Panc1 (cell line): Measurements from ENCODE around the gene CCN2. TPM values are rescaled to one million over a fixed set of nuclear protein-coding genes. Genes with fewer than 3 reads are reported as not detected.

Experiments
- ATAC-seq: fragments of 200-7000 bp; cut with Tn5 transposase; 2 replicates; pipeline ENCODE4 v1.9.1; 2020; ENCODE audit warnings: mild to moderate bottlenecking, moderate library complexity
- BruUV-seq: library from RNA; stranded (reverse); fragments of 400-500 nt; replicated peaks from 2 replicates; lab custom pipeline; 2021; lab: Mats Ljungman, UMichigan
- CTCF ChIA-PET: fragments of 300-600 bp; sonication (Branson Sonifier 250); formaldehyde crosslinking; loops from one replicate; lab custom pipeline; 2022; ENCODE audit warnings: antibody characterized with exemption; lab: Charles Lee
- POLR2A ChIA-PET: fragments of 300-600 bp; sonication (Branson Sonifier 250); formaldehyde crosslinking; loops from one replicate; lab custom pipeline; 2022; ENCODE audit warnings: antibody characterized with exemption; lab: Charles Lee
- DNase-seq: peaks from one replicate; pipeline ENCODE4 v3.0.0-alpha.2; 2010; ENCODE audit warnings: low read depth, low spot score
- H3K27ac ChIP-seq: 2 replicates; pipeline ENCODE4 v1.5.1; 2011; ENCODE audit warnings: mild to moderate bottlenecking, low read length, inconsistent platforms
- H3K27me3 ChIP-seq: fragments of 200-500 bp; sonication (Bioruptor generic); 2 replicates; pipeline ENCODE4 v1.6.0; 2014; ENCODE audit warnings: low read length, inconsistent platforms; ENCODE audit not compliant: control insufficient read depth, insufficient read depth
- H3K36me3 ChIP-seq: fragments of 200-500 bp; sonication (Bioruptor generic); 2 replicates; pipeline ENCODE4 v1.5.1; 2014; ENCODE audit warnings: inconsistent platforms, mild to moderate bottlenecking, low read length, moderate library complexity; ENCODE audit not compliant: control insufficient read depth, insufficient read depth
- H3K4me1 ChIP-seq: 2 replicates; pipeline ENCODE4 v1.5.1; 2011; ENCODE audit warnings: inconsistent platforms, mild to moderate bottlenecking, low read length, moderate library complexity; ENCODE audit not compliant: control insufficient read depth, insufficient read depth
- H3K4me3 ChIP-seq, 2 experiments: 2 replicates each; pipeline ENCODE4 v1.5.1; 2011 to 2012; ENCODE audit warnings: low read depth in 2 of 2, low read length in 2 of 2, mild to moderate bottlenecking in 2 of 2, inconsistent platforms in 1 of 2, moderate library complexity in 1 of 2
- H3K9me3 ChIP-seq: fragments of 200-500 bp; sonication (Bioruptor generic); 2 replicates; pipeline ENCODE4 v1.5.1; 2014; ENCODE audit warnings: low read depth, mild to moderate bottlenecking, inconsistent platforms, low read length, moderate library complexity; ENCODE audit not compliant: control insufficient read depth, insufficient read depth
- CTCF ChIP-seq: fragments of 450-650 bp; IDR thresholded peaks from 2 replicates; pipeline ENCODE4 v1.5.1; 2017; ENCODE audit warnings: mild to moderate bottlenecking
- POLR2AphosphoS5 ChIP-seq: IDR thresholded peaks from 2 replicates; pipeline ENCODE4 v1.6.1; 2012; ENCODE audit warnings: mild to moderate bottlenecking, low read depth, low read length, moderate library complexity
- REST ChIP-seq, 2 experiments: IDR thresholded peaks; 2 replicates each; pipeline ENCODE4 v1.6.1; 2011 to 2012; ENCODE audit warnings: low read depth in 2 of 2, control low read depth in 1 of 2, low read length in 1 of 2, mild to moderate bottlenecking in 1 of 2, moderate library complexity in 1 of 2; ENCODE audit not compliant: insufficient read depth in 1 of 2
- SIN3A ChIP-seq: IDR thresholded peaks from 2 replicates; pipeline ENCODE4 v1.6.1; 2012; ENCODE audit warnings: low read depth, mild to moderate bottlenecking, low read length, moderate library complexity, borderline replicate concordance; ENCODE audit not compliant: insufficient read depth
- TCF7L2 ChIP-seq: IDR thresholded peaks from 2 replicates; pipeline ENCODE4 v1.6.1; 2011; ENCODE audit warnings: mild to moderate bottlenecking, low read depth, low read length, inconsistent platforms
- in situ Hi-C: cut with HindIII; loops from 2 replicates; pipeline ENCODE4 v1.10.0; 2016; ENCODE audit warnings: low sequenced_read_pairs, low pct_unique_long_range_greater_than_20kb
- intact Hi-C: fragments of 100-400 bp; cut with micrococcal nuclease; formaldehyde crosslinking; loops from one replicate; pipeline ENCODE4 v1.10.0; 2022; ENCODE audit not compliant: unreplicated experiment
- total RNA-seq: library from RNA; stranded (reverse); gene quantifications from one replicate; pipeline ENCODE4 v1.2.1, GENCODE V29; 2021; ENCODE audit not compliant: unreplicated experiment

CCN2 gene
- total RNA-seq, 1 experiment from 2014 or later = 155 TPM

- H3K9me3 ChIP-seq = no peaks in the 10 kb centered on the region
- BruUV-seq = no TSS peak
- peak overlapping the region; percentile 91 for H3K27ac ChIP-seq
- no peak for TF ChIP-seq REST (IDR thresholded peaks at IDR 0.05; ENCODE audit: insufficient read depth in 1 of 2, low read depth in 2 of 2, low read length in 1 of 2)
- TF ChIP-seq POLR2AphosphoS5 = no peak
- no peak for TF ChIP-seq CTCF
- TF ChIP-seq SIN3A = no peak
- no peak for TF ChIP-seq TCF7L2
- H3K4me1 ChIP-seq = peaks cover 53% of the 10 kb centered on the region
- H3K27me3 ChIP-seq = no peaks in the 10 kb centered on the region
- in situ Hi-C loops = no loop called here
- intact Hi-C loops = loop anchor here (5.0 kb wide), 1 partner anchor 264 kb away; no protein-coding TSS in a partner anchor
- ChIA-PET POLR2A (interaction anchor here (0.9 kb wide), 1 partner anchor 151 kb away, joined by 3 read pairs; no protein-coding TSS in a partner anchor), CTCF (no interaction called here)
- H3K36me3 ChIP-seq = peaks cover under 1% of the 10 kb centered on the region; the same call in 1 of the 2 replicates
- no peak overlapping the region for H3K4me3 ChIP-seq
- ATAC-seq (no peak), DNase-seq (no peak)
Observed at GRCh38 chr6:131952886-131953509, 1.8 kb upstream of the CCN2 start.

- peak overlapping the region; percentile 71 to 73 for H3K4me3 ChIP-seq
Observed at GRCh38 chr6:131951576-131952230, 531 bp upstream of the CCN2 start.

More at GRCh38 chr6:131951576-131952230, 531 bp upstream of the CCN2 start:
- ChIA-PET POLR2A (interaction anchor here (0.6 to 0.8 kb wide), 12 partner anchors 10 to 872 kb away, joined by 3 to 12 read pairs (median 5); no protein-coding TSS in a partner anchor), CTCF (interaction anchor here (0.7 kb wide), 1 partner anchor 523 kb away, joined by 4 read pairs; no protein-coding TSS in a partner anchor)
- in situ Hi-C loops (no loop called here), intact Hi-C loops (loop anchor here (5.0 kb wide), 1 partner anchor 266 kb away; no protein-coding TSS in a partner anchor)
- no peak for DNase-seq
- TSS peak; percentile 62 for BruUV-seq
- no peak for ATAC-seq
- H3K4me1 ChIP-seq = peaks cover 60% of the 10 kb centered on the region
- H3K36me3 ChIP-seq = peaks cover 4% of the 10 kb centered on the region; the same call in 1 of the 2 replicates
- no peak for TF ChIP-seq REST (IDR thresholded peaks at IDR 0.05; ENCODE audit: insufficient read depth in 1 of 2, low read depth in 2 of 2, low read length in 1 of 2)
- no peak for TF ChIP-seq POLR2AphosphoS5
- no peak for TF ChIP-seq CTCF
- TF ChIP-seq SIN3A = no peak
- TF ChIP-seq TCF7L2 = 0 out of 2 replicates have a peak, but pooled peaks have one; percentile 2
- H3K27me3 ChIP-seq = no peaks in the 10 kb centered on the region
- no peaks in the 10 kb centered on the region for H3K9me3 ChIP-seq
- peak overlapping the region; percentile 91 for H3K27ac ChIP-seq
